Ammon's horn (tissue), 1 donor: ENCODE results near the gene STK16.

Experiments
- DNase-seq: peaks from one replicate; pipeline ENCODE4 v3.0.0-alpha.2; 2016; ENCODE audit warnings: low spot score

The STK16 gene

DNA sequence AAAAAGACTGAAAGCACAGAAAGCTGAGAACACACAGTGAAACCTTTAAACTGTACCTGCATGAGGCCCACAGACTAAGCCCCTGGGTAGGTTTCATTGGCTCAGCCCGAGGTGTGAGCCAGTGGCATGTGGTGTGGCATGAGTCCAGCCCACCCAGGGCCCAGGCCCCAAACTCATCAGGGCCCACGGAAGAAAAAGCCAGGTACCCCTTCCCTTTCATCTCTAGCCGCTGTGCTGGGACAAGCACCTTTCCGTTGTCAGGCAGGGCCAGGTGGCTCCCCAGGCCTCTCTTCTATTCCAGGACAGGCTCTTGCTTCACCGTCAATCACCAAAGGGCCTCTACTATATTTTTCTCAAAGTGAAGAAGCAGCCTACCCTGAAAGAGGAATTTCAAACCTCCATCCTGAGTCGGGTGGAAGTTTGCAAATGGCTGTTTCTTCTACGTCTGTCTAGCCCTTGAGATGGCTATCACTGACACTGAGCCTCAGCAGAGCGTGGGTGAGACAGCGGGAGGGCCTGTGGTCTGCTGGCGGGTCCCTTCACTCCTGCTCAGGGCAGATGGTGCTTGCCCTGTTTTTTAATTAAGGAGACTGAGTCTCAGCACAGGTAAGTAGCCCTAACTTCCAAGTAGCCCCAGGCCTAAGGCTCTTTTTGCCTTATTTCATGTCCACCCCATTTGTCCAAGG, 42.4 kb downstream of the STK16 start:
- no peak for DNase-seq

- DNase-seq: no peak
Measured at GRCh38 chr2:219289195-219289536, 43.9 kb downstream of the STK16 start.

DNA sequence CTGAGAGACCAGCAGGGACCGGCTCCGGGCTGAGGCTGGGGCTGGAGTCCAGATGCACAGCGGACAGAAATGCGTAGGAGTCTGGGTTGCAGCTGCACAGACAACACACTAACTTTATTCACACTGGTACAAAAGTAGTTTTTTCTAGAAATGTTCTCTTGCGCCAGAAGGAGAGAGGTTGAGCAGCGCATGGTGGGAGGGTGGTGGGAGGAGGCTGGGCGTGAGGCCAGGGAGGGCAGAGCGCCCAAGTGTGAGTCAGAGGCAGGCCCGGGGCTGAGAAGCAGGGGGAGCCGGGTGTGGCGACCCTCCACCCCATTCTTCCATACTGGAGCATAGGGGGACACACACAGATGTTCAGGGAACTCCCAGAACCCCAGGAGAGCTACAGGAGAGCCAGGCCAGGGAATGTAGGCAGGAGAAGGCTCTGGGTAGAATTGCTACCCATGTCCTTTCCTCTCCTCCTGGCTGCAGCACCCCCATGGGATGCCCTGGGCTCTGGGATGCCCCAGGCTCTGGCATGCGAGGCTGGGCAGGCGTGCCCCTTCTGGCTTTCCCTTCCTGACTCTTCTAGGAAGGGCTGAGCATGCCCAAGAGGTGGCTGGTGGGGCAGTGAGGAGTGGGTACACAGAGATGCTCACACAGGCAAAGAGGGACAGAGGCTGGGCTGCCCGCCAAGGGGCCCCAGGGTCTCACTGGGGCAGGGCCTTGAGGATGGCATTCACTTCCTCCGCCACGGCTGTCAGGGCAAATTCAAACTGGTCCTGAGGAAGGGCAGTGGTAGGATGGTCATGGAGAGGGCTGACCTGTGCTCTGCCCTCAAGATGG, 44.5 kb downstream of the STK16 start:
- peak; percentile 93 for DNase-seq

- no peak for DNase-seq
Measured at GRCh38 chr2:219290381-219291171, 45.3 kb downstream of the STK16 start.

DNA sequence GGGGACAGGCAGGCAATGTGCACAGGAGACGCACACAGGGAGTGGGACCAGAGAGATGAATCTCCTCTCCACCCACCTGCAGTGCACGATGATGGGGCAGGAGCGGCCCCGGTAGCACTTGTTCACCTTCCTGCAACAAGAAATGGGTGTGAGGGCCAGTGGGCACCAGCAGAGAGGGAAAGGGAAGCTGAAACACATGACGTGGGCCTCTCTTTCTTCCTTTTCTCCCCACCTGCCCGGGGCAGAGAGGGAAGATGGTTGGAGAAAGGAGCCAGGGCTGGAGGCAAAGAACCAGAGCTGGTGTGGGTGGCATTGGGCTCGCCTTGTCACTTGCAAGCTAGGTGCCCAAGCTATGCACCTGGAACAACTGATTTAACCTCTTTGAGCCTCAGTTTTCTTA, 46.1 kb downstream of the STK16 start:
- DNase-seq: no peak

DNA sequence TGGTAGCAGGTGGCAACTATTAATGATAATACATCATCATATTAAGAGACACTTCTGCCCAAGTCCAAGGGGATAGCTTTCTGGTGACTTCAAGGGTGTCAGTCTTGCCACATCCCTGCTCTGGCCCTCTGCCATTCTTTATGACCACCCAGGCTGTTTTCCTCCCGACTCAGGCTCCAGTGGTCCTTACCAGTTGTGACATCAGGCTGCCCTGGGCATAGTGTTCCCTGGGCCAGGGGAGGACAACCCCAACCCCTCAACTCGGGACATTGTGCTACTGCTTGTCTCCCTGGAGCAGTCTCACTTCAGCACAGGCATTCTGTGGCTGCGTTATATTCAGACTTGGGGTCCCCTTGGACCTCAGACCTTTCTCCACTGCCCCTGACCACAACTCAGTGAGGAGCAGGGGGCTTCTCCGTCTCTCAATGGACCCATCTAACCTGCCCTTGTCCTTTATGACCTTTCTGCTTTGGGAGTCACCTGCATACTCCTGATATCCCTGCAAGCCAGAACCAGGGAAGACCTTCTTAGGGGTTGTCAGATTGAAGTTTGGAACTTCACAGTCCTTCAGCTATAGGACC, 46.7 kb downstream of the STK16 start:
- no peak for DNase-seq

GRCh38 chr2:219292616-219293015, 47.3 kb downstream of the STK16 start:
- DNase-seq: no peak

DNA sequence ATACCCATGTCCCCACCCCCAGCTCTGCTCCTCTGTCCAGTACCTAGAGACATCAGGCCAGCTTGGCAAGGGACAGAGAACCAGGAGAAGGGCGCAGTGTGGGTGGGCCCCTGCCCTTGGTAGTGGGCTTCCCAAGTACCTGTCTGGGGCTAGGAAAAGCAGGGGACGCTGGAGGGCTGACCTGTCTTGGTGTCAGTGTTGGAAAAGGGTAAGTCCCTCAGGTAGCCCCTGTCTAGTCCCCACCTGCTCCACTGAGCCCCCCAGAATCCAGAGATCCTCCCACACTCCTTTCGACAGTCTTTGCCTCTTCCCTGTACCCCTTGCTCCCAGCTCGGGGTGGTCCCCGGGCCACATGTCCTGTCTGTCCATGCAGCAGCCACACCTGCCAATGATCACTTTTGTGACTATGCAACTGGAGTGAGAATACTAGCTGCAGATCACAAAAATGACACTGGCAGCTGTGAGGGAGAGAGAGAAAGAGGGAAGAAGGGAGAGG, 48.5 kb downstream of the STK16 start:
- DNase-seq: no peak

GRCh38 chr2:219294356-219295351, 49.4 kb downstream of the STK16 start:
- peak; percentile 87 for DNase-seq

- DNase-seq: no peak
Measured at GRCh38 chr2:219296142-219296541, 50.9 kb downstream of the STK16 start.

DNA sequence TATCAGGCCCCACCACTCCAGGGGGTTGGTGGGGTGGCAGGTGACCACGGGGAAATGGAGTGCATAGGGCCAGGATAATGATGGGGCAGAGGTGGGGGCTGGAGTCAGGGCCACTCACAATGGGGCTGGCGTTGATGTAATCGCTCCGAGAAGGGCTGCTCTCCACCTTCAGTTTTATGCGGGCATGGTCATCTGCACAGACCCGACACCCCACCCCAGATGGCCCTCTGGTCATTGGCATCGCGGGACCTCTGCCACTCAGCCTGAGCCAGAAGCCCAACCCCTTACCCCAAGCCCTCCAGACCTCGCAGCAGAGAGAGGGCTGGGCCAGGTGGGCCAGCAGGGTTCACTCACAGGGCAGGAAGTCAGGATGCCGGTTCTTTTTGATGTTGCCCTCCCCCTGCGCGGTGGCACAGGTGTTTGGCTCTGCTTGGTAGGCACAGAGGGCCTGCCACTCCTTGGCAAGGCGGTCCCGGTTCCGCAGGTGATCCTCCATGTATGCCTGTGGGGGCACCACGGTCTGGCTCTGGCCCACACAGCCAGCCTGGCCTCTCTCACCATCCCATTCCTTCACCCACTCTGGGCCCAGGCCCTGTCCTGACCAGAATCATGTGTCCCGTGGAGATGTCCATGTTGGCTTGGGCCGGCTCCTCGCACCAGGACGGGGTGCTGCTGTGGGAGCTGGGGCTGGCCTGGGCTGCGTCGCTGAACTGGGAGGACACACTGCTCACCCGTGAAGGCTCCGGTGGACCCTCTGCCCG, 51.5 kb downstream of the STK16 start:
- DNase-seq: no peak

DNA sequence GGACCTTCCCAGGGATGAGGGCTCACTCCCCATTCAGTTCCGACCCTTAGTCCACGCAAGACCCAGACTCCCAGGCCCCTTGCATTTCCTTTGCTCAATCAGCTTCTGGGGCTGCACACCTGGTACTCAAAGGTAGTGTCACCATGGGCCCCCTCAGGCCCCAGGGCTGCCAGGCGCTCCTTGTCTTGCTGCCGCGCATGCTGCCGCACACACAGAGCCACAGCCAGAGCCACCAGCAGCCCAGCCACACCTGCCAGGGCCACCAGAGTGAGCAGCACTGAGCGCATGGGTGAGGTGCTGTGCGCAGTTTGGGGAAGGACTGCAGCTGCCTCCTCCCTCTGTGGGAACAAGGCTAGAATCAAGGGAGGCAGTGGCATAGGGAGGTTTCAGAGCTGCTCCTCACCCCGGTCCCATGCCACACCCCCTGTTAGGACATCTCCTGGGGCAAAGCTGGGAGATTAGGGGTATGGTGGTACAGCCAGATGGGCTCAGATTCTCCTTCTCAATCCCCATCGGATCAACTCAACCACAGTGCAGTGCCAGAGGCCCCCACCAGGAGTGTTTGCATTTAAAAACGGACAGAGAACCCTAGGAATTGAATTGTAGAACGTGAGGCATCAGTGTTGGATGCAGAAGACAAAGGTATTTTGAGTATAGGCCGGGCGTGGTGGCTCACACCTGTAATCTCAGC, 52.6 kb downstream of the STK16 start:
- DNase-seq: no peak

- DNase-seq: peak; percentile 91
Measured at GRCh38 chr2:219298759-219299371, 53.6 kb downstream of the STK16 start.

- DNase-seq: no peak
Measured at GRCh38 chr2:219299372-219299760, 54.1 kb downstream of the STK16 start.
